DMS114 treated with DMSO at 0.1 percent for 48 hours (cell line): ENCODE results near the gene BBLN.
A peak's percentile ranks its signal among the peaks of the same experiment; 100 is the strongest.

Experiments
- DNase-seq: peaks from one replicate; lab custom pipeline; 2025; ENCODE audit not compliant: unreplicated experiment; lab: John Stamatoyannopoulos, UW

BBLN gene

GRCh38 chr9:128162215-128163026 lies 2.4 kb downstream of the BBLN start:
- no peak for DNase-seq

GRCh38 chr9:128163027-128163515 lies 3.0 kb downstream of the BBLN start:
- DNase-seq, result no peak

- DNase-seq, result no peak
These were observed 3.6 kb downstream of the BBLN start for GRCh38 chr9:128163523-128164306.

- no peak for DNase-seq
These were observed 4.3 kb downstream of the BBLN start for GRCh38 chr9:128164307-128164885.

- no peak for DNase-seq
These were observed 6.1 kb downstream of the BBLN start for GRCh38 chr9:128166169-128166568.

- DNase-seq, result no peak
These were observed 7.1 kb downstream of the BBLN start for GRCh38 chr9:128167209-128167608.

GRCh38 chr9:128168731-128169308 lies 8.8 kb downstream of the BBLN start:
- DNase-seq, result no peak

- DNase-seq, result no peak
These were observed 9.4 kb downstream of the BBLN start for GRCh38 chr9:128169492-128169891.

- DNase-seq, result no peak
These were observed 9.9 kb downstream of the BBLN start for GRCh38 chr9:128169925-128170324.

- no peak for DNase-seq
These were observed 14.0 kb downstream of the BBLN start for GRCh38 chr9:128174062-128174461.

GRCh38 chr9:128175102-128175563 lies 15.1 kb downstream of the BBLN start:
- DNase-seq, result no peak

- DNase-seq, result no peak
These were observed 15.7 kb downstream of the BBLN start for GRCh38 chr9:128175726-128176125.

- DNase-seq, result no peak
These were observed 18.9 kb downstream of the BBLN start for GRCh38 chr9:128178806-128179431.

GRCh38 chr9:128180001-128180400 lies 19.9 kb downstream of the BBLN start:
- DNase-seq, result no peak

GRCh38 chr9:128180447-128180846 lies 20.4 kb downstream of the BBLN start:
- DNase-seq, result no peak

GRCh38 chr9:128181480-128181879 lies 21.4 kb downstream of the BBLN start:
- DNase-seq, result peak; percentile 12

GRCh38 chr9:128182893-128183588 lies 23.0 kb downstream of the BBLN start:
- no peak for DNase-seq

- no peak for DNase-seq
These were observed 26.2 kb downstream of the BBLN start for GRCh38 chr9:128185979-128186965.

GRCh38 chr9:128187361-128187760 lies 27.3 kb downstream of the BBLN start:
- DNase-seq, result no peak
